Measurements from ENCODE around the gene DLG5. TPM values are rescaled to one million over a fixed set of nuclear protein-coding genes. Genes with fewer than 3 reads are reported as not detected.

Gene DLG5
- total and polyA plus RNA-seq, 9 of the 15 experiments (the other 6 are each of a cell fraction or from before 2014, with no cell fraction given): 1.4 to 26.8 (median 11.2) TPM

GRCh38 chr10:77974396-77975074 is 48.0 kb upstream of the DLG5 start (continued):
- no peak for TF ChIP-seq SLC30A9 (CRISPR knock-in tag; IDR thresholded peaks at IDR 0.05)
- no peak for TF ChIP-seq RBM22 (IDR thresholded peaks at IDR 0.05; ENCODE audit: low read depth, low read length, poor library complexity, severe bottlenecking)
- no peak for TF ChIP-seq CBX5 (IDR thresholded peaks at IDR 0.05; ENCODE audit: borderline replicate concordance, low read depth)
- TF ChIP-seq SAP30 (IDR thresholded peaks at IDR 0.05; ENCODE audit: borderline replicate concordance, insufficient read depth, low read depth, low read length, poor library complexity, severe bottlenecking): no peak
- no peak for TF ChIP-seq E2F1 (CRISPR knock-in tag; IDR thresholded peaks at IDR 0.05)
- no peak for TF ChIP-seq CAMTA2 (CRISPR knock-in tag; conservative IDR thresholded peaks at IDR 0.05)
- 0 out of 2 replicates have a peak, but pooled peaks have one; percentile 34 for TF ChIP-seq MYNN (IDR thresholded peaks at IDR 0.05)
- TF ChIP-seq MYNN (CRISPR knock-in tag; IDR thresholded peaks at IDR 0.05): no peak
- TF ChIP-seq ZNF77 (CRISPR knock-in tag; IDR thresholded peaks at IDR 0.05): no peak
- no peak for TF ChIP-seq PHF8 (IDR thresholded peaks at IDR 0.05; ENCODE audit: borderline replicate concordance, low read length)
- no peak for TF ChIP-seq ZBTB26 (CRISPR knock-in tag; IDR thresholded peaks at IDR 0.05)
- TF ChIP-seq AFF1 (IDR thresholded peaks at IDR 0.05; ENCODE audit: low read depth in 1 of 2, partially characterized antibody in 2 of 2): no peak
- TF ChIP-seq E2F6 (IDR thresholded peaks at IDR 0.05; ENCODE audit: borderline replicate concordance in 1 of 2, extremely low read depth in 1 of 2, insufficient read depth in 1 of 2, insufficient read length in 1 of 2, low read depth in 1 of 2, low read length in 1 of 2, poor library complexity in 1 of 2, severe bottlenecking in 1 of 2): no peak
- no peak for TF ChIP-seq DNMT1 (IDR thresholded peaks at IDR 0.05)
- 0 out of 2 replicates have a peak, but pooled peaks have one; percentile 12 for TF ChIP-seq ARID1B (IDR thresholded peaks at IDR 0.05)
- no peak for TF ChIP-seq YY1 (IDR thresholded peaks at IDR 0.05; ENCODE audit: borderline replicate concordance in 1 of 3, control insufficient read depth in 1 of 3, extremely low read depth in 1 of 3, insufficient read depth in 3 of 3, insufficient read length in 1 of 3, insufficient replicate concordance in 2 of 3, low read depth in 1 of 3, low read length in 2 of 3)
- no peak for TF ChIP-seq GTF2B (IDR thresholded peaks at IDR 0.05; ENCODE audit: extremely low read depth, insufficient read length)
